Stimulated activated CD4-positive, alpha-beta T cell treated with anti-CD3 and anti-CD28 coated beads, Interleukin-2, amount 100 ng/mL, for 24 hours (primary cell): Measurements from ENCODE around the gene PHB1.
"Not testable (repeated sequence)": the region's sequence is repeated elsewhere in the genome, so short reads cannot be mapped to it uniquely, and the experiment has no call there.

Experiments used
- DNase-seq, 2 donors: peaks; one replicate each; pipeline ENCODE4 v3.0.0-alpha.2; 2020

PHB1 gene

DNA sequence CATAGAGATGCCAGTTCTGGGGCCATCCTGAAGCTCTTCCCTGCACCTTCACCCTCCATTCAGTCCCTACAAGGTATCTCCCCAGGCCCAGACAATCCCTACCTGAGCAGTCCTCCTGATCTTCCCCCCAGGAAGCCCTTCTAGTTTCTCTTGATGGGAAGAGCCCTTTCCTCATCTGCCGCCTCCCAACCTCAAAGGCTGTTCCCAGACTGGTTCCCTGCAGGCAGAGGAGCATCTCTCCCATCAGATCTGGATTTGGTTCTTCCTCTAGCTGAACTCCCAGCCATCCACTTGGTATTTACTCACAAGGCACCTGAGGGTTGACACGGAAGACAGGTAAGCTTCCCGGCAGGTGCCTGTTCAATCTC, 24.6 kb upstream of the PHB1 start:
- DNase-seq: no peak

- DNase-seq: no peak
Observed at GRCh38 chr17:49438436-49439278, 24.0 kb upstream of the PHB1 start.

DNA sequence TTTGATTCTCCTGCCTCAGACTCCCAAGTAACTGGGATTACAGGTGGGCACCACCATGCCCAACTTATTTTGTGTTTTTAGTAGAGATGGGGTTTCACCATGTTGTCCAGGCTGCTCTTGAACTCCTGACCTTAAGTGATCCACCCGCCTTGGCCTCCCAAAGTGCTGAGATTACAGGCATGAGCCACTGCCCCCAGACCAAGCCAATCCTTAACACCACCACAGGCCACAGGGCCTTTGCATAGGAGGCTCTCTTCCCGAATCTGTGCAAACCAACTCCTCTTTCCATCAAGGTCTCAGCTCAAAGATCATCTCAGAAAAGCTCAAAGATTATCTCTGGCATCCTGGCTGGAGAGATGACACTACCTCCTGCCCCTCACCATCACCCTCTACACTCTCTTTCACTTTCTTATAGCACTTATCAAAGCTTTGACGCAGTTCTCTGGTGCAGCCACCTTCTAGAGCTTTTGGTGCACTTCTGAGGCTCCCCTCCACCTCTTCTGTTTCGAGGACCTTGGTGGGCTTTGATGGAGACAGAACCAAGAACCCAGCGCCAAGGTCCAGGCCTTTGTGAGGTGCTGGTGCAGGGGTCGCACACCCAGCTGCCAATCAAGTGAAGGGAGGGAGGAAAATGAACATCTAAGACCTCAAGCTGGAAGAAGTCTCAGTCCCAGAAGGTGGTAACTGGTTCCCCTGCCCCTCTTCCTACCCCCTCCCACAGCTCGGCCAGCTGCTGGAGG, 23.2 kb upstream of the PHB1 start:
- no peak for DNase-seq

GRCh38 chr17:49436174-49436573, 21.5 kb upstream of the PHB1 start:
- no peak for DNase-seq

DNA sequence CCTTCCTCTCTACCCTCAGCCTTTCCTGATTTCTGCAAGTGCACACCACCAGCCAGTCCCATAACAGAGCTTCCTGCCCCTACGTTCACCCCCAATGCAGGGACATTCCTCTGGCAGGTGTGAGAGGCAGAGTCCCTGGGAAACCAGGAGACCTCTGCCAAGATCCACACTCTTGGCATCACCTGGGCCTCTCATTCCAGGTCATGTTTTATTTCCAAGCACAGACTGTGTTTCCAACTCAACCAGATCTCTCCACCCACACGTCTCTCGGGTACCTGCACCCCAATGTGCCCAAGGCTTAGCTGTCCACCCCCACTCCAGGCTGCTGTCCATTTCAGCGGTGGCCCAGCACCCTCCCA, 21.0 kb upstream of the PHB1 start:
- DNase-seq: no peak

- DNase-seq: peak; percentile 55 to 59
Observed at GRCh38 chr17:49434821-49435670, 20.4 kb upstream of the PHB1 start.

- no peak for DNase-seq
Observed at GRCh38 chr17:49433000-49433694, 18.5 kb upstream of the PHB1 start.

GRCh38 chr17:49431743-49432142, 17.1 kb upstream of the PHB1 start:
- DNase-seq: no peak

- DNase-seq: no peak
Observed at GRCh38 chr17:49425004-49425286, 10.3 kb upstream of the PHB1 start.

- DNase-seq: not testable (repeated sequence)
Observed at GRCh38 chr17:49424276-49425003, 9.8 kb upstream of the PHB1 start.

- DNase-seq: no peak
Observed at GRCh38 chr17:49422714-49423113, 8.0 kb upstream of the PHB1 start.

DNA sequence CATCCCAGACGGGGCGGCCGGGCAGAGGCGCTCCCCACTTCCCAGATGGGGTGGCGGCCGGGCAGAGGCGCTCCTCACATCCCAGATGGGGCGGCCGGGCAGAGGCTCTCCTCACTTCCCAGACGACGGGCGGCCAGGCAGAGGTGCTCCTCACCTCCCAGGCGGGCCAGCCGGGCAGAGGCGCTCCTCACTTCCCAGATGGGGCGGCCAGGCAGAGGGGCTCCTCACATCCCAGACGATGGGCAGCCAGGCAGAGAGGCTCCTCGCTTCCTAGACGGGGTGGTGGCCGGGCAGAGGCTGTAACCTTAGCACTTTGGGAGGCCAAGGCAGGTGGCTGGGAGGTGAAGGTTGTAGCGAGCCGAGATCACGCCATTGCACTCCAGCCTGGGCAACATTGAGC, 5.1 kb upstream of the PHB1 start:
- DNase-seq: not testable (repeated sequence)

- not testable (repeated sequence) for DNase-seq
Observed at GRCh38 chr17:49418754-49419740, 4.4 kb upstream of the PHB1 start.

DNA sequence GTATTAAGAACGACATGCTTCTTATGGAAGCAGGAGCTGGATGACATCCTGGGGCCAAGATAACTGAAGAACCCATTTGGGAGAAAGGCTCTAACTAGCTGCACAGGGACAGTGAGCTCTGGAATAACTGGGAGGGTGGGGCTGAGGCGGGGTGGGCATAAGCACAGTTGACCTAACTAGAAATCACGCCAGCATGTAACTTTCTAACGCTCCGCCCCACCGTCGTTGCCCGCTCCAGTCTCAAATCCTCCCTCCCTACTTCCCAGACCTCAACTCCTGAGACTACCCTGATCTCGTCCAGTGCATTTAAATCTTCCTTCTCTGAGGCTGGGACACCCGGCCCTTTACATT, 436 bp downstream of the PHB1 start:
- DNase-seq: no peak

- no peak for DNase-seq
Observed at GRCh38 chr17:49409066-49409465, 5.6 kb downstream of the PHB1 start.

- DNase-seq: peak; percentile 88 to 91
Observed at GRCh38 chr17:49407981-49408501, 6.6 kb downstream of the PHB1 start.

GRCh38 chr17:49407086-49407485, 7.6 kb downstream of the PHB1 start:
- DNase-seq: no peak

DNA sequence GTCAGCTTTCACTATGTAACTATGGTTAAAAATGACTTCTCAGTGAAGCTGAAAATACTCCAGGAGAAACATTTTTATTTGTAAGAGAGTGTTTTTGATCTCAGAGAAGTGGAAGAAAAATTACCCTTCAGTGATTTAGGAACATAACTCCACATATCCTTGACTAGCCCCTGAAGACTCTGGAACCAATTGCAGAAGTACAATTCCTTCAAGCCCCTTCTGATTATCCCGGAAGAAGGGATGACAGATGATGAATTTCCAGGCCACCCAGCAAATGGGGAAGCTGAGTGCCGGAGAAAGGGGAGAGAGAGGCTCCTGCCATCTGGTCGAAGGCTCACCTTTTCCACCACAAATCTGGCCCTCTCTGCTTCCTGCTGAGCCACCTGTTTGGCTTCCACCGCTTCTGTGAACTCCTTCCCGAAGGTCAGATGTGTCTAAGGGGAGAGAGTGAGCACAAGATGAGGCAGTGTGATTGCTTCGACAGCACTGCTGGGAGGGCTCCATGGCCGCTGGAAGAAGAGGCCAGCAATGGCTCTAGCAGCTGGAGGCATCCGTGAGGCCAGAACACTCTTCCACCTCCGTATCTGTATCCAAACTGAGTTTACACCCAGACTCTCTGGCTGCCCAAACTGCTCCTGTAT, 8.1 kb downstream of the PHB1 start:
- DNase-seq: no peak

DNA sequence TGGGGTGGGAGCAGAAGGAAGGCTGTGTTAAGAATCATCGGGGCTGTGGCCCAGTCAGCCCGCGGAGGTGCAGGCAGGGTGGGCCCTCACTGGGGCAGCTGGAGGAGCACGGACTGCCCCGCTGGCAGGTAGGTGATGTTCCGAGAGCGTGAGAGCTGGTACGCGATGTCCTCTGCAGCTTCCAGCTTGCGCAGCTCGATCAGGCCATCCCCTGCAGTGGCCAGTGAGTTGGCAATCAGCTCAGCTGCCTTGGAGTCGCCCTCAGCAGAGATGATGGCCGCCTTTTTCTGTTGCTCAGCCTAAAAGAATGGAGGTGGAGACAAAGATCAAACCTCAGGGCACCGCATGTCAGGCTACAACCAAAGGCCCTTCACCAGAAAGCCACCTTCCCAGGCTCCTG, 9.8 kb downstream of the PHB1 start:
- DNase-seq: no peak

DNA sequence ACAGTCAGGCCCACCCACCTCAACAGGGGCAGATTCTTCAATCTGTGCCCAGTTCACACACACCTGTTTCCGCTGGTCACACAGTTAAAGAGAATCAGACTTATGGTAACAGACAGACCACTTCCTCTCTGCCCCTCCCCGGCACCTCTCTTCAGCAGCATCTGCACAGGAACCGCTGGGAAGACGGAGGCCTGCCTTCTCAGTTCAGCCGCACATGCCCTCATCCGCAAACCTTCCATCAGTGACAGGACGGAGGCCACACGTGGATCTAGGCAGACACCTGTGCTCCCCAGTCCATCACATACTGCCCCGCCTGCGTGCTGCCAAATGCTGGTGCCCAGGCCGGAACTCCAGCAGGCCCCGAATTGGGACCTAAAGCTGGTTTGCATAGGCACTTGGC, 10.3 kb downstream of the PHB1 start:
- no peak for DNase-seq
